ENCODE measurements around the gene PWWP2B. TPM values are rescaled to one million over a fixed set of nuclear protein-coding genes. Genes with fewer than 3 reads are reported as not detected.
A peak's percentile ranks its signal among the peaks of the same experiment; 100 is the strongest.

PWWP2B gene
- total and polyA plus RNA-seq, 2 experiments from 2014 or later = 2.3 to 12.8 TPM

- H3K27ac ChIP-seq (ENCODE audit: low read depth) = no peak overlapping the region
- TF ChIP-seq ZNF114 (CRISPR knock-in tag; IDR thresholded peaks at IDR 0.05) = no peak
- TF ChIP-seq REST (IDR thresholded peaks at IDR 0.05; ENCODE audit: unreplicated experiment) = no peak
- TF ChIP-seq NANOG (IDR thresholded peaks at IDR 0.05; ENCODE audit: borderline replicate concordance) = no peak
- H3K27me3 ChIP-seq (ENCODE audit: insufficient read depth) = no peaks in the 10 kb centered on the region
- no peaks in the 10 kb centered on the region for H3K9me2 ChIP-seq (ENCODE audit: insufficient read depth)
- no peaks in the 10 kb centered on the region for H4K20me1 ChIP-seq (replicated peaks; ENCODE audit: insufficient read depth)
- no peak for DNase-seq (ENCODE audit: low spot score)
- peaks cover 7% of the 10 kb centered on the region for H3K27me3 Mint-ChIP-seq (ENCODE audit: insufficient read depth, low read depth, poor library complexity)
- no peak for ATAC-seq
- H3K4me1 Mint-ChIP-seq = peaks cover 3% of the 10 kb centered on the region; the same call in 2 of the 3 replicates
- H3F3A ChIP-seq (replicated peaks; ENCODE audit: low read depth) = 0 out of 2 replicates have a peak, but pooled peaks cover 3% of the 10 kb centered on the region
- no peaks in the 10 kb centered on the region for H3K4me1 ChIP-seq (ENCODE audit: insufficient read depth)
- H3K36me3 ChIP-seq (ENCODE audit: insufficient read depth) = no peaks in the 10 kb centered on the region
- no peak overlapping the region for H3K4me2 ChIP-seq
- H3K4me3 ChIP-seq = no peak overlapping the region
- H2AFZ ChIP-seq = no peak overlapping the region
- H3K79me2 ChIP-seq (replicated peaks; ENCODE audit: insufficient read depth) = no peaks in the 10 kb centered on the region
- H3K36me3 Mint-ChIP-seq (ENCODE audit: low read depth) = peaks cover 3% of the 10 kb centered on the region; the same call in 1 of the 3 replicates
- no peaks in the 10 kb centered on the region; the same call in 2 of the 3 replicates for H3K9me3 Mint-ChIP-seq
- H3K27ac Mint-ChIP-seq = no peak overlapping the region
- H3K4me3 Mint-ChIP-seq = no peak overlapping the region
Observed at GRCh38 chr10:132362151-132362611, 34.8 kb upstream of the PWWP2B start.

GRCh38 chr10:132363376-132363775 lies 33.6 kb upstream of the PWWP2B start:
- Histone ChIP-seq H3K4me1 (ENCODE audit: insufficient read depth) (no peaks in the 10 kb centered on the region), H3K27me3 (ENCODE audit: insufficient read depth) (no peaks in the 10 kb centered on the region), H3K36me3 (ENCODE audit: insufficient read depth) (no peaks in the 10 kb centered on the region), H3K4me2 (no peak overlapping the region), H3K4me3 (no peak overlapping the region), H3K79me2 (replicated peaks; ENCODE audit: insufficient read depth) (no peaks in the 10 kb centered on the region), H3K9me2 (ENCODE audit: insufficient read depth) (no peaks in the 10 kb centered on the region), H3K27ac (ENCODE audit: low read depth) (0 out of 2 replicates have a peak overlapping the region, but pooled peaks have one; percentile 26), H2AFZ (no peak overlapping the region), H3F3A (replicated peaks; ENCODE audit: low read depth) (0 out of 2 replicates have a peak, but pooled peaks cover 3% of the 10 kb centered on the region), H4K20me1 (replicated peaks; ENCODE audit: insufficient read depth) (no peaks in the 10 kb centered on the region)
- ATAC-seq = peak; percentile 67
- no peak overlapping the region for H3K27ac Mint-ChIP-seq
- H3K9me3 Mint-ChIP-seq = no peaks in the 10 kb centered on the region
- no peaks in the 10 kb centered on the region for H3K36me3 Mint-ChIP-seq (ENCODE audit: low read depth)
- peak; percentile 45 for DNase-seq (ENCODE audit: low spot score)
- H3K4me3 Mint-ChIP-seq = no peak overlapping the region
- TF ChIP-seq EZH2 (IDR thresholded peaks at IDR 0.05; ENCODE audit: low read depth, unreplicated experiment) (no peak), ETS1 (IDR thresholded peaks at IDR 0.05) (no peak), NANOG (IDR thresholded peaks at IDR 0.05; ENCODE audit: borderline replicate concordance) (no peak), ZNF331 (CRISPR knock-in tag; IDR thresholded peaks at IDR 0.05; ENCODE audit: low read depth) (no peak)
- TF ChIP-seq, protein P1, sequence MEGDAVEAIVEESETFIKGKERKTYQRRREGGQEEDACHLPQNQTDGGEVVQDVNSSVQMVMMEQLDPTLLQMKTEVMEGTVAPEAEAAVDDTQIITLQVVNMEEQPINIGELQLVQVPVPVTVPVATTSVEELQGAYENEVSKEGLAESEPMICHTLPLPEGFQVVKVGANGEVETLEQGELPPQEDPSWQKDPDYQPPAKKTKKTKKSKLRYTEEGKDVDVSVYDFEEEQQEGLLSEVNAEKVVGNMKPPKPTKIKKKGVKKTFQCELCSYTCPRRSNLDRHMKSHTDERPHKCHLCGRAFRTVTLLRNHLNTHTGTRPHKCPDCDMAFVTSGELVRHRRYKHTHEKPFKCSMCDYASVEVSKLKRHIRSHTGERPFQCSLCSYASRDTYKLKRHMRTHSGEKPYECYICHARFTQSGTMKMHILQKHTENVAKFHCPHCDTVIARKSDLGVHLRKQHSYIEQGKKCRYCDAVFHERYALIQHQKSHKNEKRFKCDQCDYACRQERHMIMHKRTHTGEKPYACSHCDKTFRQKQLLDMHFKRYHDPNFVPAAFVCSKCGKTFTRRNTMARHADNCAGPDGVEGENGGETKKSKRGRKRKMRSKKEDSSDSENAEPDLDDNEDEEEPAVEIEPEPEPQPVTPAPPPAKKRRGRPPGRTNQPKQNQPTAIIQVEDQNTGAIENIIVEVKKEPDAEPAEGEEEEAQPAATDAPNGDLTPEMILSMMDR (conservative IDR thresholded peaks at IDR 0.05; ENCODE audit: low read depth in 2 of 2) = peak in 1 of 2 experiments; percentile 42; a peak in 2 of 4 replicates
- TF ChIP-seq, protein P2, sequence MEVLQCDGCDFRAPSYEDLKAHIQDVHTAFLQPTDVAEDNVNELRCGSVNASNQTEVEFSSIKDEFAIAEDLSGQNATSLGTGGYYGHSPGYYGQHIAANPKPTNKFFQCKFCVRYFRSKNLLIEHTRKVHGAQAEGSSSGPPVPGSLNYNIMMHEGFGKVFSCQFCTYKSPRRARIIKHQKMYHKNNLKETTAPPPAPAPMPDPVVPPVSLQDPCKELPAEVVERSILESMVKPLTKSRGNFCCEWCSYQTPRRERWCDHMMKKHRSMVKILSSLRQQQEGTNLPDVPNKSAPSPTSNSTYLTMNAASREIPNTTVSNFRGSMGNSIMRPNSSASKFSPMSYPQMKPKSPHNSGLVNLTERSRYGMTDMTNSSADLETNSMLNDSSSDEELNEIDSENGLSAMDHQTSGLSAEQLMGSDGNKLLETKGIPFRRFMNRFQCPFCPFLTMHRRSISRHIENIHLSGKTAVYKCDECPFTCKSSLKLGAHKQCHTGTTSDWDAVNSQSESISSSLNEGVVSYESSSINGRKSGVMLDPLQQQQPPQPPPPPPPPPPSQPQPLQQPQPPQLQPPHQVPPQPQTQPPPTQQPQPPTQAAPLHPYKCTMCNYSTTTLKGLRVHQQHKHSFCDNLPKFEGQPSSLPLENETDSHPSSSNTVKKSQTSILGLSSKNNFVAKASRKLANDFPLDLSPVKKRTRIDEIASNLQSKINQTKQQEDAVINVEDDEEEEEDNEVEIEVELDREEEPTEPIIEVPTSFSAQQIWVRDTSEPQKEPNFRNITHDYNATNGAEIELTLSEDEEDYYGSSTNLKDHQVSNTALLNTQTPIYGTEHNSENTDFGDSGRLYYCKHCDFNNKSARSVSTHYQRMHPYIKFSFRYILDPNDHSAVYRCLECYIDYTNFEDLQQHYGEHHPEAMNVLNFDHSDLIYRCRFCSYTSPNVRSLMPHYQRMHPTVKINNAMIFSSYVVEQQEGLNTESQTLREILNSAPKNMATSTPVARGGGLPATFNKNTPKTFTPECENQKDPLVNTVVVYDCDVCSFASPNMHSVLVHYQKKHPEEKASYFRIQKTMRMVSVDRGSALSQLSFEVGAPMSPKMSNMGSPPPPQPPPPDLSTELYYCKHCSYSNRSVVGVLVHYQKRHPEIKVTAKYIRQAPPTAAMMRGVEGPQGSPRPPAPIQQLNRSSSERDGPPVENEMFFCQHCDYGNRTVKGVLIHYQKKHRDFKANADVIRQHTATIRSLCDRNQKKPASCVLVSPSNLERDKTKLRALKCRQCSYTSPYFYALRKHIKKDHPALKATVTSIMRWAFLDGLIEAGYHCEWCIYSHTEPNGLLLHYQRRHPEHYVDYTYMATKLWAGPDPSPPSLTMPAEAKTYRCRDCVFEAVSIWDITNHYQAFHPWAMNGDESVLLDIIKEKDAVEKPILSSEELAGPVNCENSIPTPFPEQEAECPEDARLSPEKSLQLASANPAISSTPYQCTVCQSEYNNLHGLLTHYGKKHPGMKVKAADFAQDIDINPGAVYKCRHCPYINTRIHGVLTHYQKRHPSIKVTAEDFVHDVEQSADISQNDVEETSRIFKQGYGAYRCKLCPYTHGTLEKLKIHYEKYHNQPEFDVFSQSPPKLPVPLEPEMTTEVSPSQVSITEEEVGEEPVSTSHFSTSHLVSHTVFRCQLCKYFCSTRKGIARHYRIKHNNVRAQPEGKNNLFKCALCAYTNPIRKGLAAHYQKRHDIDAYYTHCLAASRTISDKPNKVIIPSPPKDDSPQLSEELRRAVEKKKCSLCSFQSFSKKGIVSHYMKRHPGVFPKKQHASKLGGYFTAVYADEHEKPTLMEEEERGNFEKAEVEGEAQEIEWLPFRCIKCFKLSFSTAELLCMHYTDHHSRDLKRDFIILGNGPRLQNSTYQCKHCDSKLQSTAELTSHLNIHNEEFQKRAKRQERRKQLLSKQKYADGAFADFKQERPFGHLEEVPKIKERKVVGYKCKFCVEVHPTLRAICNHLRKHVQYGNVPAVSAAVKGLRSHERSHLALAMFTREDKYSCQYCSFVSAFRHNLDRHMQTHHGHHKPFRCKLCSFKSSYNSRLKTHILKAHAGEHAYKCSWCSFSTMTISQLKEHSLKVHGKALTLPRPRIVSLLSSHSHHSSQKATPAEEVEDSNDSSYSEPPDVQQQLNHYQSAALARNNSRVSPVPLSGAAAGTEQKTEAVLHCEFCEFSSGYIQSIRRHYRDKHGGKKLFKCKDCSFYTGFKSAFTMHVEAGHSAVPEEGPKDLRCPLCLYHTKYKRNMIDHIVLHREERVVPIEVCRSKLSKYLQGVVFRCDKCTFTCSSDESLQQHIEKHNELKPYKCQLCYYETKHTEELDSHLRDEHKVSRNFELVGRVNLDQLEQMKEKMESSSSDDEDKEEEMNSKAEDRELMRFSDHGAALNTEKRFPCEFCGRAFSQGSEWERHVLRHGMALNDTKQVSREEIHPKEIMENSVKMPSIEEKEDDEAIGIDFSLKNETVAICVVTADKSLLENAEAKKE (CRISPR knock-in tag; IDR thresholded peaks at IDR 0.05) = no peak
- H3K27me3 Mint-ChIP-seq (ENCODE audit: insufficient read depth, low read depth, poor library complexity) = peaks cover 7% of the 10 kb centered on the region
- peaks cover 5% of the 10 kb centered on the region; the same call in 2 of the 3 replicates for H3K4me1 Mint-ChIP-seq
